ENCODE data around the gene SORCS2. TPM values are rescaled to one million over a fixed set of nuclear protein-coding genes. Genes with fewer than 3 reads are reported as not detected.

Gene SORCS2
- total and polyA plus RNA-seq, 2 donors (not counting 1 experiment from before 2014, with no cell fraction given): not detected

- Mint-ChIP-seq H3K27ac (no peak overlapping the region), H3K4me3 (no peak overlapping the region), H3K27me3 (no peaks in the 10 kb centered on the region), H3K9me3 (ENCODE audit: insufficient read depth) (no peaks in the 10 kb centered on the region), H3K4me1 (no peaks in the 10 kb centered on the region)
- no peak overlapping the region for H3K27ac ChIP-seq (ENCODE audit: low read length in 2 of 2)
- no peak overlapping the region for H2AFZ ChIP-seq (ENCODE audit: insufficient read depth, low read depth, low read length, poor library complexity, severe bottlenecking)
- no peaks in the 10 kb centered on the region for H3K36me3 ChIP-seq (replicated peaks in 1 of 2; ENCODE audit: control extremely low read depth in 1 of 2, control insufficient read depth in 1 of 2, extremely low read depth in 1 of 2, insufficient read depth in 2 of 2, low read length in 1 of 2)
- DNase-seq (no peak), ATAC-seq (ENCODE audit: low read depth) (no peak)
- POLR2A ChIA-PET: no interaction called here
- H3K4me1 ChIP-seq (ENCODE audit: control insufficient read depth in 2 of 2, insufficient read depth in 2 of 2, low read length in 2 of 2): no peaks in the 10 kb centered on the region
- TF ChIP-seq, protein P1, sequence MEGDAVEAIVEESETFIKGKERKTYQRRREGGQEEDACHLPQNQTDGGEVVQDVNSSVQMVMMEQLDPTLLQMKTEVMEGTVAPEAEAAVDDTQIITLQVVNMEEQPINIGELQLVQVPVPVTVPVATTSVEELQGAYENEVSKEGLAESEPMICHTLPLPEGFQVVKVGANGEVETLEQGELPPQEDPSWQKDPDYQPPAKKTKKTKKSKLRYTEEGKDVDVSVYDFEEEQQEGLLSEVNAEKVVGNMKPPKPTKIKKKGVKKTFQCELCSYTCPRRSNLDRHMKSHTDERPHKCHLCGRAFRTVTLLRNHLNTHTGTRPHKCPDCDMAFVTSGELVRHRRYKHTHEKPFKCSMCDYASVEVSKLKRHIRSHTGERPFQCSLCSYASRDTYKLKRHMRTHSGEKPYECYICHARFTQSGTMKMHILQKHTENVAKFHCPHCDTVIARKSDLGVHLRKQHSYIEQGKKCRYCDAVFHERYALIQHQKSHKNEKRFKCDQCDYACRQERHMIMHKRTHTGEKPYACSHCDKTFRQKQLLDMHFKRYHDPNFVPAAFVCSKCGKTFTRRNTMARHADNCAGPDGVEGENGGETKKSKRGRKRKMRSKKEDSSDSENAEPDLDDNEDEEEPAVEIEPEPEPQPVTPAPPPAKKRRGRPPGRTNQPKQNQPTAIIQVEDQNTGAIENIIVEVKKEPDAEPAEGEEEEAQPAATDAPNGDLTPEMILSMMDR (IDR thresholded peaks at IDR 0.05): no peak
- no peak for TF ChIP-seq EZH2 (IDR thresholded peaks at IDR 0.05; ENCODE audit: borderline replicate concordance, insufficient read depth, low read depth, low read length, poor library complexity, severe bottlenecking)
- H3K4me2 ChIP-seq (replicated peaks; ENCODE audit: low read depth, low read length, poor library complexity, severe bottlenecking): no peak overlapping the region
- no peaks in the 10 kb centered on the region for H4K20me1 ChIP-seq (ENCODE audit: control insufficient read depth, insufficient read depth, low read length, poor library complexity, severe bottlenecking)
- H3K4me3 ChIP-seq (ENCODE audit: control extremely low read depth in 1 of 5, extremely low read depth in 1 of 5, insufficient read depth in 1 of 5, low read depth in 2 of 5, low read length in 4 of 5): no peak overlapping the region
- H3K79me2 ChIP-seq (ENCODE audit: control insufficient read depth, insufficient read depth, low read length): no peaks in the 10 kb centered on the region
- H3K27me3 ChIP-seq (replicated peaks in 1 of 4; ENCODE audit: control extremely low read depth in 1 of 4, control insufficient read depth in 3 of 4, insufficient read depth in 4 of 4, low read length in 3 of 4): no peaks in the 10 kb centered on the region
- no peaks in the 10 kb centered on the region for H3K9me3 ChIP-seq (ENCODE audit: control extremely low read depth in 1 of 3, control insufficient read depth in 2 of 3, insufficient read depth in 1 of 3, low read length in 2 of 3)
- intact Hi-C loops (cut with micrococcal nuclease): no loop called here
- WGBS (ENCODE audit: insufficient coverage): 88% methylated on average over 6 of the region's 7 CpGs
- H3K9ac ChIP-seq (ENCODE audit: low read length): no peak overlapping the region
- CTCF ChIA-PET: no interaction called here
These were observed 513.3 kb downstream of the SORCS2 start for GRCh38 chr4:7705593-7705992.

- intact Hi-C loops (cut with micrococcal nuclease): no loop called here
- Histone ChIP-seq H3K79me2 (ENCODE audit: control insufficient read depth, insufficient read depth, low read length) (no peaks in the 10 kb centered on the region), H3K4me3 (ENCODE audit: control extremely low read depth in 1 of 5, extremely low read depth in 1 of 5, insufficient read depth in 1 of 5, low read depth in 2 of 5, low read length in 4 of 5) (no peak overlapping the region), H3K4me1 (ENCODE audit: control insufficient read depth in 2 of 2, insufficient read depth in 2 of 2, low read length in 2 of 2) (no peaks in the 10 kb centered on the region), H3K36me3 (replicated peaks in 1 of 2; ENCODE audit: control extremely low read depth in 1 of 2, control insufficient read depth in 1 of 2, extremely low read depth in 1 of 2, insufficient read depth in 2 of 2, low read length in 1 of 2) (no peaks in the 10 kb centered on the region), H3K27me3 (replicated peaks in 1 of 4; ENCODE audit: control extremely low read depth in 1 of 4, control insufficient read depth in 3 of 4, insufficient read depth in 4 of 4, low read length in 3 of 4) (no peaks in the 10 kb centered on the region), H3K4me2 (replicated peaks; ENCODE audit: low read depth, low read length, poor library complexity, severe bottlenecking) (no peak overlapping the region), H4K20me1 (ENCODE audit: control insufficient read depth, insufficient read depth, low read length, poor library complexity, severe bottlenecking) (no peaks in the 10 kb centered on the region), H3K9ac (ENCODE audit: low read length) (no peak overlapping the region), H2AFZ (ENCODE audit: insufficient read depth, low read depth, low read length, poor library complexity, severe bottlenecking) (no peak overlapping the region), H3K9me3 (ENCODE audit: control extremely low read depth in 1 of 3, control insufficient read depth in 2 of 3, insufficient read depth in 1 of 3, low read length in 2 of 3) (no peaks in the 10 kb centered on the region), H3K27ac (ENCODE audit: low read length in 2 of 2) (no peak overlapping the region)
- H3K9me3 Mint-ChIP-seq (ENCODE audit: insufficient read depth): no peaks in the 10 kb centered on the region
- H3K4me1 Mint-ChIP-seq: no peaks in the 10 kb centered on the region
- WGBS (ENCODE audit: insufficient coverage): 90% methylated on average over 15 of the region's 17 CpGs
- POLR2A ChIA-PET: no interaction called here
- H3K27me3 Mint-ChIP-seq: no peaks in the 10 kb centered on the region
- no peak overlapping the region for H3K4me3 Mint-ChIP-seq
- no peak for TF ChIP-seq EZH2 (IDR thresholded peaks at IDR 0.05; ENCODE audit: borderline replicate concordance, insufficient read depth, low read depth, low read length, poor library complexity, severe bottlenecking)
- TF ChIP-seq, protein P1 (IDR thresholded peaks at IDR 0.05): no peak
- DNase-seq: no peak
- ATAC-seq (ENCODE audit: low read depth): no peak
- H3K27ac Mint-ChIP-seq: no peak overlapping the region
- CTCF ChIA-PET: no interaction called here
These were observed 515.9 kb downstream of the SORCS2 start for GRCh38 chr4:7708238-7708637.
